Measurements from ENCODE around the gene ACTR1A.

ACTR1A gene

DNA sequence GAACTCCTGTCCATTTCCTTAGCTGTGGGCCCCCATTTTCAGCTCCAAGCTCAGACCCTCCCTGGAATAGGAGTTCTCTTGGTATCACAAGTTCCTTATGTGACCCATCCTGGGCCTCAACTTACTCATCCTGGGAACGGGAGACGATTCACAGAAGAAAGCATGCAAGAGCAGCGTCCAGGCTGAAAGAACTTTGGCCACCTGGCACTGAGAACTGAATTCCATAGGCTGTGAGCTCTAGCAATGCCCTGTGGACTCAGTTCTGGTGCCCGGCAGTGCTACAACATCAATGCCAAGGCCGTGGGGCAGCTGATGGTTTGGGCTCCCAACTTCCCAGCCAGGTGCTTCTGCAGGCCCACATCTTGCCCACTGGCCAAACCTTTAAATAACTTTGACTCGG, 66.2 kb downstream of the ACTR1A start:
- DNase-seq (ENCODE audit: low spot score in 2 of 2): no peak
- peaks cover 65% of the 10 kb centered on the region for H3K4me1 Mint-ChIP-seq
- no peaks in the 10 kb centered on the region for H3K9me3 Mint-ChIP-seq
- peak overlapping the region; percentile 90 for H3K4me3 Mint-ChIP-seq
- no peak for ATAC-seq
- peaks cover 8% of the 10 kb centered on the region for H3K36me3 Mint-ChIP-seq
- H3K27ac Mint-ChIP-seq: peak overlapping the region; percentile 95

DNA sequence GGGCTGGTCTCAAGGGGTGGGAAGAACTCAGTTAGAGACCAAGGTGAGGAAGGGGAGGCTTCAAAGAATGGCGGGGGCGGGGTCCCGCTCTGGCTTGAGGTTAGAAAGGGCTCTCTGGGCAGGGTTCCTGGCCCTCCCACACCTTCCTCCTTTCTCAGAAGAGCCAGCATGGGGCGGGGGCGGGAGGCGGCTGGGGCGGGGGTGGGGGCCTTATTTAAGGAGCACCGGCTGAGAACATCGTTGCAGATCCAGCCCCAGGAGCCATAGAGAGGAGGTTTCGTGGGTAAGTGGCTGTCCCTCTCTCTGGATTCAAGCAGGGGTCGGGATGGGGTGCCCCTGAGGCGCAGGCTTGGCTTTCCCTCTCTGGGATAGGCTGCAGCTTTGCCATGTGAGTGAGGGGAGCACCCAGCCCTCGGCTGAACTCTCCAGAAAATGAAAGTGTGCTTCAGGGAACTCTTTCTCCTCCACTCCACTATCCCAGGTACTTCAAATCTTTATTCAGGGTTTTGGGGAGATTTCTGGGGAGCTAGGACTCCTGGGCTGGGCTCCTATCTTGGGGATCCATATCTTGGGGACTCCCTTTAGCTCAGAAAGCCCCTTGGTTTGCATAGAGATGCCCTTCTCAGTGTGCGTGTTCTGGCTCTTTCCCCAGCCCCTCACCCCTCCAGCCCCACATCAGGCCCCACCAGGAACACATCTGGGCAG, 66.8 kb downstream of the ACTR1A start:
- peak overlapping the region; percentile 90 for H3K4me3 Mint-ChIP-seq
- ATAC-seq: peak; percentile 27
- H3K9me3 Mint-ChIP-seq: no peaks in the 10 kb centered on the region
- H3K36me3 Mint-ChIP-seq: peaks cover 8% of the 10 kb centered on the region
- peak overlapping the region; percentile 95 for H3K27ac Mint-ChIP-seq
- peaks cover 66% of the 10 kb centered on the region for H3K4me1 Mint-ChIP-seq
- DNase-seq (ENCODE audit: low spot score in 2 of 2): peak in 1 of 2 donors; percentile 71

DNA sequence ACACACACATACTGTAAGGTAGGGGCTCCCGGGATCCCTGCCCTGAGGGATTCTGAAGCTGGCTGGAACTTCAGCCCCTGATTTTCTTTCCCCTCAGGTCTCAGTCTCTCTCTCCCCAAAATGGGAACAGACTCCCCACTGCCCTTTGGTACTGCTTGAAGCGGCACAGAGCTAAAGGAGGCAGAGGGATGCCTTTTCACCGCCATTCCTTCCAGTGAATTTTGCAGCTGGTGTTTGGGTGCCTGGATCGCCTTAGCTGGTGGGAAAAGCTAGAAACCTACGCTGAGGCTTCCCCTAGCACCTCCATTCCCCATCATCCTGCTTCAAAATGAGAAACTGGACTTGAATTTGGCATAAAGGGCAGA, 67.4 kb downstream of the ACTR1A start:
- H3K4me1 Mint-ChIP-seq: peaks cover 66% of the 10 kb centered on the region

DNA sequence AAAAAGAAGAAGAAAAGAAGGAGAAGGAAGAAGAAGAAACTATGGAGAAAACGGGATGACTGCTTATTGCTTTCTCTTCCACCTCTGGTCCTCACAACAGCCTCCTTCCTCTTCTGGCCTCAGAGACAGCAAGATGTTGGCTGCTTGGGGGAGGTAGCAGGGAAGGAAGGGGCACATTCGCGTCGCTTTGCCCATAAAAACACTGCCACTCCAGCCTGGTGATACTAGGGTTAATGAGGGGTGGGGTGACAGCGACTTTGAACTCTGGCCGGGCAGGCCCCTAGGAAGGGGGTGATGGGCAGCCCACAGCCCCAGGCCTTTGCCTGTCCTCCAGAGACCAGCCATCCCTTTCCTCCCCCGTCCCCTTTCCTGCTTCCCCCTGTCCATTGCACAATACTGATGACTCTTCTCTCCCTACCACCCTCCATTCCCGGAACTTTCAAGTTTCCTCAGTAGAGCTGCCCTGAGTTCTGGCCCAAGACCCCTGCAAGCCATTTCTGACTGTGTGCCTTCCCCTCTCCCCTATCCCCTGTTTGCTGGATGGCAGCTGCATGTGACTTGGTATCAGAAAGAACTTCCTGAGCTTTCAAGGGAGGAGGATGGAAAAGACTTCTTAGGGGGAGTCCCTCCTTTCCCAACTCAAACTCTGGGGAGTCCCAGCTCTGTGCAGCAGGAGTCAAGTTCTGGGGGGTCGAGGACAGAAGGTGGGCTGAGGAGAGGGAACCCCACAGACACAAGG, 67.9 kb downstream of the ACTR1A start:
- Mint-ChIP-seq H3K9me3 (no peaks in the 10 kb centered on the region), H3K36me3 (peaks cover 8% of the 10 kb centered on the region), H3K4me3 (peak overlapping the region; percentile 90), H3K4me1 (peaks cover 66% of the 10 kb centered on the region), H3K27ac (peak overlapping the region; percentile 95)
- ATAC-seq (no peak), DNase-seq (ENCODE audit: low spot score in 2 of 2) (no peak)

More for the DNA sequence above, 67.4 kb downstream of the ACTR1A start:
- no peak for DNase-seq (ENCODE audit: low spot score in 2 of 2)
- Mint-ChIP-seq H3K36me3 (peaks cover 8% of the 10 kb centered on the region), H3K4me3 (peak overlapping the region; percentile 90), H3K9me3 (no peaks in the 10 kb centered on the region), H3K27ac (peak overlapping the region; percentile 95)
- ATAC-seq: no peak

DNA sequence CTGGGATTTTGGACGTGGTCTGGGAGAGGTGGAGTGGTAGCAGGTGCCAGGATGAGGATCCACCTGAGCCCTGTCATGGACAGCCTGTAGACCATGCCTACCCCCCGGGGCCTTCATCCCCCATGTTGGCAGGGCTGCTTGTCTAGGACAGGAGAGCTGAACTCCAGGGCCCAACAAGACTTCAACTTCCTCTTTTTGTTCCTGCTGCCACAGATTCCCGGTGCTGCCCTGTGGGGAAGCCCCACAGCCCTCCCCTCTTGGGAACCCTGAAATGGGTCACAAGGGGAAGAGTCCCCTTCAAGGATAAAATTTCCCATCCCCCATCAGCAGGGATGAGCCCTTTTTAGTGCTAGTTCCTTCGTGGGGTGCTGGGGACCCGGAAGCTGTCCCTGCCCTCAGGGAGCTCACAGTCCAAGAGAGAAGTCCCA, 68.9 kb downstream of the ACTR1A start:
- Mint-ChIP-seq H3K4me3 (peak overlapping the region; percentile 90), H3K27ac (peak overlapping the region; percentile 95), H3K36me3 (peaks cover 9% of the 10 kb centered on the region), H3K4me1 (peaks cover 66% of the 10 kb centered on the region), H3K9me3 (no peaks in the 10 kb centered on the region)
- no peak for DNase-seq (ENCODE audit: low spot score in 2 of 2)
- ATAC-seq: no peak

DNA sequence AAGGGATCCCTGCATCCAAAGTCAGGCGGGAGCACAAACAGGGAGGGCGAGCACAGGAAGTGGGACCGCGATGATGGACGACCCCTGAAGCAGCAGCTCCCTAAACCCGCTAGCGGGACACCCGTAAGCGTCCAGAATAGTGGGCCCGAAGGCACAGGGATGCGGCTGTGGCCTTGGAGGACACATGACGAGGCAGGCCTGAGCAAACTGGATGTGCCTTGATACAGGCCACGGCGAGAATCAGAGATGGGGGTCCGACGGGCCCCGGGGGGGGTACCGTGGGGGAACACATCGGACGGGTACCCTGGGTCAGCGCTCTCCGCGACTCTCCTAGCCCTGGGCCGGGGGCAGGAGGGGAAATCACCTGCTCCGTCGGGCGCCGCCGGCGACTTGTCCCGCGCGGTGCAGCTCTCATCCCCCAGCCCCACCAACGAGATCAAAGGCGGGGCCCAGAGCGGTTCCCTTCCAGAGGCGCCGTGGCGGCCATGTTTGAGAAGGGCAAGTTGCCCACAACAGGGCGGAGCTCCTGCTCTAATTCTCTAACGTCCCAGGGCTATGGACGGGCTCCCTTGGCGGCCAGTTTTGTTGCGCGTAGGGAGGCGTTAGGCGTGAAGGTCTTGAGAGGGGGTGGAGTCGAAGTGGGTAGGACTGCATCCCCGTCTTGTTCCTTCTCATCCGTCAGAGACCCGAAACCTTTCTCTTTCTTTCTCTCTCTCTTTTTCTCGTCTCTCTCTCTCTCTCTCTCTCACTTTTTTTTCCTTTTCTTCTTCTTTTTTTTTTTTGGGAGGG, 70.2 kb downstream of the ACTR1A start, which contains the start of gene CUEDC2:
Gene CUEDC2, minus strand, starts transcription at position 413 of the 789 bp plus-strand sequence. CDS start 7,386 bp downstream, outside the sequence.
- H3K27ac Mint-ChIP-seq: peak within 1 kb of the TSS; percentile 95
- H3K4me1 Mint-ChIP-seq: peaks cover 64% of the 10 kb centered on the region
- H3K36me3 Mint-ChIP-seq: peaks cover 14% of the 10 kb centered on the region
- ATAC-seq: peak; percentile 96
- peak within 1 kb of the TSS; percentile 90 for H3K4me3 Mint-ChIP-seq
- peak; percentile 95 to 100 for DNase-seq (ENCODE audit: low spot score in 2 of 2)
- no peaks in the 10 kb centered on the region for H3K9me3 Mint-ChIP-seq

DNA sequence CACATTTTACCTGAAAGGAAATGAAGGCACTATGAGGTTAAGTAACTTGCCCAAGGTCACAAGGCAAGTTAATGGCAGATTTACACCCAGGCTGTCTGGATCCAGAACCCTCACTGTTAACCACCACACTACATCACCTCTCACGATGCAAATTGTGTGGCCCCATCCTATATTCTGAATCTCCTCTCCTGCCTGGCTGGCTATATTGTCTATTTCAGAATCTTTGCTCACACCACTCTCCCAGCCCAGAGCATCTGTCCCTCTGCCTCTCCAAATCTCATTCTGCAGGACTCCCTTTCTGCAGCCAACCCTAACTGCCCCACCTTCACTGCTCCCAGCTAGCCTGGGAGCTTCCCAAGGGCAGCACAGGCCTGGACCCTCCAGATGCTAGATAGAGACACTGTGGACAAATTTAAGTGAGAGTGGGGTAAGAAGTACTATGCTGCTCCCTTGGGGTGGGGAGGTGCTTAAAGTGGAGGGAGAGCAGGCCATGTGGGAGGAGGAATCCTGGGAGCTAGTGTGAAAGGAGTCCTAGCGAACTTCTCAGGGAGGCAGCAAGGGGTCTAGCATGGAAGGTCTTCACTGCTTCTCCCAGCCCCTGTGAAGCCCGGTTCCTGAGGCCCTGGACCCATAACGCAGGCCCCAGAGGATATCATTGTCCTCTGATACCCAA, 70.9 kb downstream of the ACTR1A start:
- H3K36me3 Mint-ChIP-seq: peaks cover 14% of the 10 kb centered on the region
- no peak for DNase-seq (ENCODE audit: low spot score in 2 of 2)
- no peak for ATAC-seq
- H3K27ac Mint-ChIP-seq: peak overlapping the region; percentile 95
- H3K4me1 Mint-ChIP-seq: peaks cover 64% of the 10 kb centered on the region
- no peaks in the 10 kb centered on the region for H3K9me3 Mint-ChIP-seq
- peak overlapping the region; percentile 90 for H3K4me3 Mint-ChIP-seq

DNA sequence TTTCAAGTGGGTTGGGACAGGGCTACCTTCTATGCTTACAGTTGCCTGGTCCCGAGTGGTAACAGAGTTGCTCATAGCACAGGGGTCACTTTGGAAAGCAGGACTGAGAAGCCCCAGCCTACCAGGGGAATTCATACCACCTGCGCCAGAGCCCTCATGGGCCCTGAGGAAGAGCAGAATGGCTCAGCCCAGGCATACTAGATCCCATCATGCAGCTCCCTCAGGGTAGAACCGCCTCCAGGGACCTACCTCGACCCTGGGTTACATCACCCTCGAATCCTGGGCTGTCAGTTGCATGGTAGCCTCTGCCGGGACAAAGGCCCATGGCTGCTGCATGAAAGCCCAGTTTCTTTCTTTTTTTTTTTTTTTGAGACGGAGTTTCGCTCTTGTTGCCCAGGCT, 73.0 kb downstream of the ACTR1A start:
- Mint-ChIP-seq H3K4me1 (peaks cover 53% of the 10 kb centered on the region), H3K27ac (no peak overlapping the region), H3K36me3 (peaks cover 14% of the 10 kb centered on the region), H3K4me3 (no peak overlapping the region), H3K9me3 (no peaks in the 10 kb centered on the region)
- no peak for DNase-seq (ENCODE audit: low spot score in 2 of 2)
- ATAC-seq: no peak

Measured in stimulated activated effector memory CD8-positive, alpha-beta T cell treated with anti-CD3 and anti-CD28 coated beads, Interleukin-12 subunit alpha, Interleukin-12 subunit beta, amount 100 ng/mL, for 72 hours (primary cell).